ENCODE results near the gene ADD1.

ADD1 gene

GRCh38 chr4:2824836-2825381 lies 18.7 kb upstream of the ADD1 start:
- DNase-seq (ENCODE audit: insufficient read length, low spot score) (no peak), FAIRE-seq (no peak)
- TF ChIP-seq CTCF (IDR thresholded peaks at IDR 0.05; ENCODE audit: insufficient read depth, missing control alignments) = no peak

- no peak for DNase-seq (ENCODE audit: insufficient read length, low spot score)
- no peak for TF ChIP-seq CTCF (IDR thresholded peaks at IDR 0.05; ENCODE audit: insufficient read depth, missing control alignments)
- no peak for FAIRE-seq
Measured at GRCh38 chr4:2825740-2826139, 17.9 kb upstream of the ADD1 start.

GRCh38 chr4:2827071-2827873 lies 16.4 kb upstream of the ADD1 start:
- DNase-seq (ENCODE audit: insufficient read length, low spot score) (no peak), FAIRE-seq (no peak)
- TF ChIP-seq CTCF (IDR thresholded peaks at IDR 0.05; ENCODE audit: insufficient read depth, missing control alignments) = no peak

- DNase-seq (ENCODE audit: insufficient read length, low spot score) = peak; percentile 13
- no peak for FAIRE-seq
- TF ChIP-seq CTCF (IDR thresholded peaks at IDR 0.05; ENCODE audit: insufficient read depth, missing control alignments) = no peak
Measured at GRCh38 chr4:2827874-2828751, 15.5 kb upstream of the ADD1 start.

GRCh38 chr4:2828758-2829181 lies 14.9 kb upstream of the ADD1 start:
- DNase-seq (ENCODE audit: insufficient read length, low spot score) = no peak
- no peak for TF ChIP-seq CTCF (IDR thresholded peaks at IDR 0.05; ENCODE audit: insufficient read depth, missing control alignments)
- no peak for FAIRE-seq

GRCh38 chr4:2829321-2829932 lies 14.2 kb upstream of the ADD1 start:
- TF ChIP-seq CTCF (IDR thresholded peaks at IDR 0.05; ENCODE audit: insufficient read depth, missing control alignments) = no peak
- FAIRE-seq (no peak), DNase-seq (ENCODE audit: insufficient read length, low spot score) (no peak)
